AG04450 (cell line): ENCODE results near the gene CUL9. TPM values are rescaled to one million over a fixed set of nuclear protein-coding genes. Genes with fewer than 3 reads are reported as not detected.

Experiments
- CTCF ChIA-PET: fragments of 300-600, 350-600 bp; formaldehyde crosslinking; extraction: SDS; loops from one replicate; lab custom pipeline; 2022; ENCODE audit warnings: antibody characterized with exemption, inconsistent platforms; lab: Charles Lee
- POLR2A ChIA-PET: fragments of 350-600 bp; formaldehyde crosslinking; extraction: SDS; loops from one replicate; lab custom pipeline; 2021; ENCODE audit warnings: antibody characterized with exemption, inconsistent platforms; lab: Yijun Ruan, JAX
- DNase-seq: peaks from one replicate; pipeline ENCODE4 v3.0.0-alpha.2; 2011; ENCODE audit warnings: low read depth, low spot score
- H3K27ac ChIP-seq: one replicate; pipeline ENCODE4 v1.5.1; 2012; ENCODE audit warnings: low read depth, low read length, control low read depth
- H3K27me3 ChIP-seq: one replicate; pipeline ENCODE4 v1.6.0; 2012; ENCODE audit warnings: low read length; ENCODE audit not compliant: control insufficient read depth, insufficient read depth
- H3K4me3 ChIP-seq: 2 replicates; pipeline ENCODE4 v1.5.1; 2011; ENCODE audit warnings: mild to moderate bottlenecking, low read depth, low read length, control low read depth
- H3K9me3 ChIP-seq: 2 replicates; pipeline ENCODE4 v1.5.1; 2012; ENCODE audit warnings: low read length; ENCODE audit not compliant: control insufficient read depth, insufficient read depth
- CTCF ChIP-seq: IDR thresholded peaks from 2 replicates; pipeline ENCODE4 v1.5.1; 2011; ENCODE audit warnings: low read depth, low read length, control low read depth, inconsistent platforms
- polyA plus RNA-seq: library from polyadenylated mRNA; depleted of rRNA; stranded (reverse); fragments of >200 nt; gene quantifications from 2 replicates; pipeline ENCODE4 v1.2.3, GENCODE V29; 2011

The CUL9 gene
- polyA plus RNA-seq, 1 experiment: 11.8 TPM

- POLR2A ChIA-PET: interaction anchor here (1.2 kb wide), 1 partner anchor 19 kb away, joined by 3 read pairs; no protein-coding TSS in a partner anchor
Measured at GRCh38 chr6:43219119-43219518, 37.1 kb downstream of the CUL9 start.

GRCh38 chr6:43219814-43220213, 37.8 kb downstream of the CUL9 start:
- DNase-seq: no peak
- no peaks in the 10 kb centered on the region for H3K9me3 ChIP-seq
- H3K4me3 ChIP-seq: no peak overlapping the region
- H3K27ac ChIP-seq: no peak overlapping the region
- H3K27me3 ChIP-seq: no peaks in the 10 kb centered on the region
- ChIA-PET POLR2A (interaction anchor here (1.2 to 1.7 kb wide), 2 partner anchors 9 to 18 kb away, joined by 3 to 6 read pairs; partner anchors contain the start of gene DNPH1), CTCF (no interaction called here)
- no peak for TF ChIP-seq CTCF

More at GRCh38 chr6:43219119-43219518, 37.1 kb downstream of the CUL9 start:
- H3K27ac ChIP-seq: no peak overlapping the region
- H3K9me3 ChIP-seq: no peaks in the 10 kb centered on the region
- DNase-seq: no peak
- TF ChIP-seq CTCF: no peak
- no peaks in the 10 kb centered on the region for H3K27me3 ChIP-seq
- no peak overlapping the region for H3K4me3 ChIP-seq
- CTCF ChIA-PET: interaction anchor here (1.7 kb wide), 1 partner anchor 10 kb away, joined by 7 read pairs; the partner anchor contains the start of gene DNPH1

GRCh38 chr6:43220439-43220951, 38.5 kb downstream of the CUL9 start:
- no peak overlapping the region for H3K27ac ChIP-seq
- H3K27me3 ChIP-seq: no peaks in the 10 kb centered on the region
- DNase-seq: no peak
- ChIA-PET CTCF (no interaction called here), POLR2A (interaction anchor here (0.9 to 1.7 kb wide), 2 partner anchors 9 to 46 kb away, joined by 3 to 6 read pairs; partner anchors contain the start of gene DNPH1)
- H3K9me3 ChIP-seq: no peaks in the 10 kb centered on the region
- no peak for TF ChIP-seq CTCF
- H3K4me3 ChIP-seq: no peak overlapping the region

DNA sequence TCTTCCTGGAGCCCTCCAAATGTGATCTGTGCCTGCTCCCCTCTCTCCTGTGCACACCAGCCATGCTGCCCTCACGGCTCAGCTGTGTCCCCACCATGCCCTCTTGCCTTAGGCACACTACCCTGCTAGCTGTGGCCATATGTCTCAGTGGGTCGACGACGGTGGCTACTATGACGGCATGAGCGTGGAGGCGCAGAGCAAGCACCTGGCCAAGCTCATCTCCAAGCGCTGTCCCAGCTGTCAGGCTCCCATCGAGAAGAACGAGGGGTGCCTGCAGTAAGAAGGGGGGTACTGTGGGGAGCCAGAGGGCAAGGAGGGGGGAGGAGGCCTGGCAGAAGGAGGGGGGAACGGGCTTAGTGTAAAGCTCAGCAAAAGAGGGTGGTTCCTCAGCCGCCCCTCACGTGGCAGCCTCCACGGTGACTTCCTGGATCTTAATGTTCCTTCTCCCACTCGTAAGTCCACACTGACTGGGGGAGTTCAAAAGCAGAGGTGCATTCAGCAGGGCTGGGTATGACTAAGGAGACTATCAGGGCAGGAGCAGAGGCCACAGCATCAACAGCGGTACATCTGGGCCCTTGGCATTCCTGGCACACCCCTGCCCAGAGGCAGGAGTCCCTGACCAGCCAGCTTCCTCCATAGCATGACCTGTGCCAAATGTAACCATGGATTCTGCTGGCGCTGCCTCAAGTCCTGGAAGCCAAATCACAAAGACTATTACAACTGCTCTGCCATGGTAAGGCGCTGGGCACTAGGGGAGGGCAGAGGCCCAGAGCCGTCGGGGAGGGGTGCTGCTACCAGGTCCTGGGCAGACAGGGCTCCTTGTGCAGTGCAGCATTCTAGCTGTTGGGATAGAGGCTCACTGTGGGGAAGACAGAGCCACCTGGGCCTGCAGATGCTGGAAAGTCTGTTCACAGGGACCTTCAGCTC, 39.3 kb downstream of the CUL9 start:
- ChIA-PET CTCF (no interaction called here), POLR2A (interaction anchor here (0.9 to 1.7 kb wide), 2 partner anchors 8 to 47 kb away, joined by 3 to 6 read pairs; partner anchors contain the start of gene DNPH1)
- H3K27ac ChIP-seq: no peak overlapping the region
- TF ChIP-seq CTCF: no peak
- no peaks in the 10 kb centered on the region for H3K9me3 ChIP-seq
- no peak for DNase-seq
- H3K4me3 ChIP-seq: no peak overlapping the region
- H3K27me3 ChIP-seq: no peaks in the 10 kb centered on the region
